ENCODE data around the gene PPP1R37. TPM values are rescaled to one million over a fixed set of nuclear protein-coding genes. Genes with fewer than 3 reads are reported as not detected.

Gene PPP1R37
- total RNA-seq, 3 donors from 2014 or later (not counting 1 experiment from before 2014, with no cell fraction given) = 23.8 to 29.3 (median 25.0) TPM

DNA sequence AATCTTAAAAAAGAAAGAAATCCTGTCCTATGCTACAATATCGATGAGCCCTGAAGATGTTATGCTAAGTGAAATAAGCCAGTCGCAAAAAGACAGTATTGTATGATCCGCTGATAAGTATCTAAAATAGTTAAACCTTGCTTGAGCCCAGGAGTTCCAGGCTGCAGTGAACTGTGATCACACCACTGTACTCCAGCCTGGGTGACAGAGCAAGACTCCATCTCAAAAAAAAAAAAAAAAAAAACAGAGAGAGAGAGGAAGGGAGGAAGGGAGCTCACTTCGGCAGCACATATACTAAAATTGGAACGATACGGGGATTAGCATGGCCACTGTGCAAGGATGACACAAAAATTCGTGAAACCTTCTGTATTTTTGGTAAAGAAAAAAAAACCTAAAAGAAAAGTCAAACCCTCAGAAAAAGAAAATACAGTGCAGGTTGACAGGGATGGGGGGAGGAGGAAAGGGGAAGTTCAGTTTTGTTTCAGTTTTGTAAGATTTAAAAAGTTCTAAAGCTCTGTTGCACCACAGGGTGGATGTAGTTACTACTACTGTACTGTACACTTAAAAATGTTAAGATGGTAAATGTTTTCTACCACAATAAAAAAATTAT, 45.7 kb upstream of the PPP1R37 start:
- no peaks in the 10 kb centered on the region for H3K27me3 Mint-ChIP-seq (ENCODE audit: low read depth in 2 of 2)
- ATAC-seq (peak in 2 of 3 donors; percentile 34 to 68), DNase-seq (peak in 1 of 2 donors; percentile 23)
- H3K27me3 ChIP-seq (ENCODE audit: control insufficient read depth, insufficient read depth, low read length) = no peaks in the 10 kb centered on the region
- peaks cover 28% of the 10 kb centered on the region for H3K36me3 ChIP-seq (ENCODE audit: control insufficient read depth, insufficient read depth, low read length)
- H3K4me1 ChIP-seq (ENCODE audit: control insufficient read depth, insufficient read depth, low read length) = peaks cover 21% of the 10 kb centered on the region
- peaks cover 35 to 48% of the 10 kb centered on the region in 2 donors for H3K4me1 Mint-ChIP-seq
- no peaks in the 10 kb centered on the region for H3K9me3 Mint-ChIP-seq
- 46% methylated on average over 5 of the region's 7 CpGs for WGBS (ENCODE audit: insufficient coverage)
- no peaks in the 10 kb centered on the region for H3K9me3 ChIP-seq (ENCODE audit: control insufficient read depth, insufficient read depth, low read length)
- no peak overlapping the region for H3K4me3 ChIP-seq (ENCODE audit: low read length)
- intact Hi-C loops (cut with micrococcal nuclease) = no loop called here
- H3K4me3 Mint-ChIP-seq = peak overlapping the region; percentile 49
- peak overlapping the region; percentile 72 to 77 for H3K27ac Mint-ChIP-seq
- no peak for TF ChIP-seq CTCF (IDR thresholded peaks at IDR 0.05)
- H3K36me3 Mint-ChIP-seq = no peaks in the 10 kb centered on the region
- no peak overlapping the region for H3K27ac ChIP-seq (ENCODE audit: low read length)

- Histone ChIP-seq H3K27me3 (ENCODE audit: control insufficient read depth, insufficient read depth, low read length) (no peaks in the 10 kb centered on the region), H3K4me1 (ENCODE audit: control insufficient read depth, insufficient read depth, low read length) (peaks cover 26% of the 10 kb centered on the region), H3K9me3 (ENCODE audit: control insufficient read depth, insufficient read depth, low read length) (no peaks in the 10 kb centered on the region), H3K36me3 (ENCODE audit: control insufficient read depth, insufficient read depth, low read length) (peaks cover 35% of the 10 kb centered on the region), H3K4me3 (ENCODE audit: low read length) (no peak overlapping the region), H3K27ac (ENCODE audit: low read length) (no peak overlapping the region)
- WGBS (ENCODE audit: insufficient coverage) = 93% methylated on average over 8 of the region's 8 CpGs
- Mint-ChIP-seq H3K27ac (peak overlapping the region; percentile 13 to 43), H3K27me3 (ENCODE audit: low read depth in 2 of 2) (no peaks in the 10 kb centered on the region), H3K4me3 (no peak overlapping the region), H3K9me3 (no peaks in the 10 kb centered on the region), H3K4me1 (peaks cover 35 to 48% of the 10 kb centered on the region in 2 donors), H3K36me3 (no peaks in the 10 kb centered on the region)
- DNase-seq = no peak
- ATAC-seq = no peak
- no peak for TF ChIP-seq CTCF (IDR thresholded peaks at IDR 0.05)
- intact Hi-C loops (cut with micrococcal nuclease) = no loop called here
Observed at GRCh38 chr19:45049073-45049736, 43.8 kb upstream of the PPP1R37 start.

DNA sequence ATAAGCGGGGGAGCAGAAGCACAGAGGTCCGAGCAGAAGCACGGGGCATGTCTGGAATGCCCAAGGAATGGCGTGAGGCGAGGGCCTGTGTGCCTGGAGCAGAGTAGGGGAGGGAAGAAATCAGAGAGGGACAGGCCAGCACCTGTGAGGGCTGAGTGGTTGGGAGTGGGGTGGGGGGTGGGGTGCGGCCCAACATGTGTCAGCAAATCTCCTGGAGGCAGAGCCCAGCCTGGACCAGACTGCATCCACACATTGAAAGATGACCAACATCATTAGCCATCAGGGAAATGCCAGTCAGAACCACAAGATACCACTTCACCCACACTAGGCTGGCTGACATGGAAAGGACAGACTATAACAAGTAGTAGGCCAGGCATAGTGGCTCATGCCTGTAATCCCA, 42.9 kb upstream of the PPP1R37 start:
- Mint-ChIP-seq H3K27ac (peak overlapping the region; percentile 13 to 43), H3K4me1 (peaks cover 35 to 48% of the 10 kb centered on the region in 2 donors), H3K4me3 (no peak overlapping the region), H3K27me3 (ENCODE audit: low read depth in 2 of 2) (no peaks in the 10 kb centered on the region), H3K9me3 (no peaks in the 10 kb centered on the region), H3K36me3 (no peaks in the 10 kb centered on the region)
- intact Hi-C loops (cut with micrococcal nuclease) = loop anchor here (10.0 kb wide), 1 partner anchor 245 kb away; the partner anchor contains the start of gene BCAM
- 96% methylated on average over 6 of the region's 6 CpGs for WGBS (ENCODE audit: insufficient coverage)
- DNase-seq (no peak), ATAC-seq (no peak)
- Histone ChIP-seq H3K4me3 (ENCODE audit: low read length) (no peak overlapping the region), H3K36me3 (ENCODE audit: control insufficient read depth, insufficient read depth, low read length) (peaks cover 33% of the 10 kb centered on the region), H3K4me1 (ENCODE audit: control insufficient read depth, insufficient read depth, low read length) (peaks cover 26% of the 10 kb centered on the region), H3K27ac (ENCODE audit: low read length) (no peak overlapping the region), H3K27me3 (ENCODE audit: control insufficient read depth, insufficient read depth, low read length) (no peaks in the 10 kb centered on the region), H3K9me3 (ENCODE audit: control insufficient read depth, insufficient read depth, low read length) (no peaks in the 10 kb centered on the region)
- TF ChIP-seq CTCF (IDR thresholded peaks at IDR 0.05) = no peak

Measured in natural killer cell (primary cell).